GM12878 (cell line): ENCODE results near the gene SYT12. TPM values are rescaled to one million over a fixed set of nuclear protein-coding genes. Genes with fewer than 3 reads are reported as not detected.

Experiments
- ATAC-seq: fragments of 200-7000 bp; cut with Tn5 transposase; 3 replicates; pipeline ENCODE4 v1.9.1; 2020; ENCODE audit warnings: mild to moderate bottlenecking, moderate library complexity
- BruUV-seq: library from RNA; stranded (reverse); fragments of 400-500 nt; replicated peaks from 2 replicates; lab custom pipeline; 2021; lab: Mats Ljungman, UMichigan
- CTCF ChIA-PET: fragments of 300-600 bp; sonication (Branson Sonifier 250); formaldehyde crosslinking; extraction: SDS; loops from one replicate; lab custom pipeline; 2021; ENCODE audit warnings: inconsistent platforms; lab: Yijun Ruan, JAX
- POLR2A ChIA-PET: fragments of 350-600 bp; formaldehyde crosslinking; extraction: SDS; loops from one replicate; lab custom pipeline; 2021; ENCODE audit warnings: inconsistent platforms; lab: Charles Lee
- RAD21 ChIA-PET: fragments of 300-600 bp; sonication (Branson Sonifier 250); formaldehyde crosslinking; loops from one replicate; lab custom pipeline; 2023; ENCODE audit warnings: antibody characterized with exemption; ENCODE audit not compliant: unreplicated experiment; lab: Charles Lee
- SMC1A ChIA-PET: fragments of 300-600 bp; sonication (Branson Sonifier 250); formaldehyde crosslinking; loops from one replicate; lab custom pipeline; 2023; ENCODE audit not compliant: unreplicated experiment, uncharacterized antibody; lab: Charles Lee
- DNase-seq: peaks from one replicate; pipeline ENCODE4 v3.0.0-alpha.2; 2011; ENCODE audit warnings: low read depth, low spot score
- FAIRE-seq: peaks from 3 replicates; lab custom pipeline; 2011; peaks lifted over from hg19 to GRCh38; lab: Jason Lieb, UNC
- H2AFZ ChIP-seq: 2 replicates; pipeline ENCODE4 v1.6.0; 2011; ENCODE audit warnings: low read depth, low read length, control low read depth; ENCODE audit not compliant: control insufficient read depth
- H3K27ac ChIP-seq: 2 replicates; pipeline ENCODE4 v1.5.1; 2011; ENCODE audit warnings: control low read depth; ENCODE audit not compliant: control insufficient read depth, insufficient read depth
- H3K27me3 ChIP-seq, 2 experiments: replicated peaks in 1 of 2; 2 replicates each; pipeline versions ENCODE4 v1.6.0 to v1.6.1; 2011; ENCODE audit warnings: low read length in 1 of 2; ENCODE audit not compliant: control insufficient read depth in 2 of 2, insufficient read depth in 2 of 2
- H3K36me3 ChIP-seq, 2 experiments: 2 replicates each; pipeline ENCODE4 v1.5.1; 2011; ENCODE audit warnings: low read length in 1 of 2; ENCODE audit not compliant: control insufficient read depth in 2 of 2, insufficient read depth in 2 of 2
- H3K4me1 ChIP-seq: 2 replicates; pipeline ENCODE4 v1.6.1; 2011; ENCODE audit warnings: mild to moderate bottlenecking, low read length, moderate library complexity, mixed read lengths; ENCODE audit not compliant: control insufficient read depth, insufficient read depth
- H3K4me2 ChIP-seq: 2 replicates; pipeline ENCODE4 v1.6.0; 2011; ENCODE audit warnings: control low read depth; ENCODE audit not compliant: control insufficient read depth, insufficient read depth
- H3K4me3 ChIP-seq: fragments of 200-600 bp; sonication (generic); 2 replicates; pipeline ENCODE4 v1.5.1; 2016
- H3K79me2 ChIP-seq: 2 replicates; pipeline ENCODE4 v1.6.0; 2011; ENCODE audit warnings: low read length; ENCODE audit not compliant: control insufficient read depth, insufficient read depth
- H3K9ac ChIP-seq: 2 replicates; pipeline ENCODE4 v1.8.0; 2011; ENCODE audit warnings: low read length, control low read depth, mixed read lengths; ENCODE audit not compliant: control insufficient read depth, insufficient read depth
- H3K9me3 ChIP-seq: replicated peaks from 3 replicates; pipeline ENCODE4 v1.5.1; 2011; ENCODE audit warnings: mild to moderate bottlenecking, low read length; ENCODE audit not compliant: control insufficient read depth, insufficient read depth
- H4K20me1 ChIP-seq: 2 replicates; pipeline ENCODE4 v1.6.0; 2011; ENCODE audit not compliant: control insufficient read depth, insufficient read depth
- EGR1 ChIP-seq, 2 experiments: IDR thresholded peaks; 1 replicate in 1 of 2; 2 replicates in 1 of 2; pipeline ENCODE4 v1.6.1; 2011 to 2012; ENCODE audit warnings: low read depth in 2 of 2, low read length in 2 of 2, borderline replicate concordance in 1 of 2, mild to moderate bottlenecking in 1 of 2, moderate library complexity in 1 of 2
- HDAC6 ChIP-seq: fragments of 200-600 bp; sonication (generic); IDR thresholded peaks from one replicate; pipeline ENCODE4 v1.8.0; 2017; ENCODE audit warnings: antibody characterized with exemption; ENCODE audit not compliant: unreplicated experiment
- MEF2A ChIP-seq: IDR thresholded peaks from 2 replicates; pipeline ENCODE4 v1.6.1; 2011; ENCODE audit warnings: low read depth, mild to moderate bottlenecking, low read length, moderate library complexity; ENCODE audit not compliant: insufficient read depth
- NFIC ChIP-seq: IDR thresholded peaks from 2 replicates; pipeline ENCODE4 v1.6.1; 2012; ENCODE audit warnings: low read depth, mild to moderate bottlenecking, inconsistent platforms, low read length, moderate library complexity
- RFX5 ChIP-seq: IDR thresholded peaks from 2 replicates; pipeline ENCODE4 v1.6.1; 2011; ENCODE audit warnings: low read depth, low read length, improper control_type of control experiment
- RUNX3 ChIP-seq: IDR thresholded peaks from 2 replicates; pipeline ENCODE4 v1.6.1; 2012; ENCODE audit warnings: low read length, inconsistent platforms
- ZNF24 ChIP-seq: fragments of 450-650 bp; IDR thresholded peaks from 2 replicates; pipeline ENCODE4 v1.6.1; 2017; ENCODE audit warnings: antibody characterized with exemption, mild to moderate bottlenecking
- WGBS: methylation state at CpG from one replicate; pipeline ENCODE4 v1.1.6; 2016; ENCODE audit warnings: low lambda C conversion rate; ENCODE audit not compliant: insufficient replicate concordance, insufficient coverage; ENCODE audit errors: missing lambda C conversion rate; 5-methylcytosine and 5-hydroxymethylcytosine counted together
- in situ Hi-C: fragments of 300-500 bp; cut with MboI; formaldehyde crosslinking; loops from 9 replicates; pipeline ENCODE4 v1.14.3; 2018; ENCODE audit warnings: mixed read lengths
- intact Hi-C: fragments of 100-400 bp; cut with micrococcal nuclease; formaldehyde crosslinking; loops from one replicate; pipeline ENCODE4 v1.14.2; 2022; ENCODE audit not compliant: unreplicated experiment
- polyA plus RNA-seq, 11 experiments: library from polyadenylated mRNA; depleted of rRNA in 4 of 11; unstranded in 6 of 11; stranded (reverse) in 5 of 11; fragments of >200 nt; fragmentation: Nextera tagmentation in 4 of 11; fragmentation: Illumina TruSeq in 1 of 11; extraction: Ambion mirVana in 4 of 11; extraction: Trizol in 1 of 11; gene quantifications; 1 replicate in 1 of 11; 2 replicates in 10 of 11; pipeline versions ENCODE4 v1.2.1 to v1.2.3, GENCODE V29; 2011 to 2016; ENCODE audit warnings: inconsistent platforms in 2 of 11, missing spikeins in 2 of 11, low read depth in 1 of 11
- total RNA-seq, 4 experiments: library from RNA; depleted of rRNA in 3 of 4; stranded (reverse); fragments of >200 nt in 3 of 4; fragmentation: Illumina TruSeq in 1 of 4; extraction: Trizol in 1 of 4; gene quantifications; 2 replicates each; pipeline versions ENCODE4 v1.2.1 to v1.2.3, GENCODE V29; 2013 to 2021
- TF ChIP-seq, protein P1 (sequence below): IDR thresholded peaks from 2 replicates; pipeline ENCODE4 v1.6.1; 2011; ENCODE audit warnings: mild to moderate bottlenecking, low read depth, low read length, moderate library complexity; ENCODE audit not compliant: insufficient replicate concordance
- TF ChIP-seq, protein P2 (sequence below): fragments of 450-650 bp; IDR thresholded peaks from 2 replicates; pipeline ENCODE4 v1.6.1; 2018; ENCODE audit warnings: borderline replicate concordance, mild to moderate bottlenecking; ENCODE audit not compliant: partially characterized antibody
- TF ChIP-seq, protein P3 (sequence below): IDR thresholded peaks from 2 replicates; pipeline ENCODE4 v1.6.1; 2011; ENCODE audit warnings: low read depth, mild to moderate bottlenecking, low read length, moderate library complexity, borderline replicate concordance; ENCODE audit errors: extremely low read depth

SYT12 gene
- total and polyA plus RNA-seq, 10 of the 15 experiments (the other 5 are each of a cell fraction or from before 2014, with no cell fraction given) = 0.02 to 2.3 (median 0.84) TPM; not detected in 1

DNA sequence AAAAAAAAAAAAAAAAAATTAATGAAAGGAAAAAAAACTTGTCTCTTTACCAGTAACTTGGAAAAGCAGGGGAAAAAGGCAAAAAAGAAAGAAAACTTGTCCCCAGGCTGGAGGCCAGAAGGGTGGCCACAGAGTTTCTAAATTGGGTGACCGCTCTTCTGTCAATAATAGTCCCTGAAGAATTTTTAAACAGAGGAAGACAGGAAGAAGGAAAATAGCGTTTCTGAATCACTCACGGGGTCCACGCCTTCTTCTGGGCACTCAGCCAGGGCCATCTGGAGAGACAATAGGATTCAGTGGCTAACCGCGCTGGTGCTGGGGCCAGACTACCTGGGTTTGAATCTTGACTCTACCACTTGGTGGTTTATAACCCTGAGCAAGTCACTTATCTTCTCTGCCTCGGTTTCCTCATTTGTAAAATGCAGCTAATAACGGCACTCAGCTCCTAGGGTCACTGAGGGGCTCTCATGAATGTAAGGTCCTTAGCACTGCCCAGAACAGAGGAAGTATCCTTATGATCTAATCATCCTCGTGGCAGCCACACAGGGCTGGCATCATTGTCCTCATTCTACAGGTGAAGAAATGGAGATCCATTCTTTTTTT is 40.9 kb upstream of the SYT12 start:
- H3K27me3 ChIP-seq = no peaks in the 10 kb centered on the region
- no peaks in the 10 kb centered on the region for H3K36me3 ChIP-seq
- H3K9ac ChIP-seq = no peak overlapping the region
- CTCF ChIA-PET = no interaction called here
- H4K20me1 ChIP-seq = no peaks in the 10 kb centered on the region
- in situ Hi-C loops (no loop called here), intact Hi-C loops (no loop called here)
- no peaks in the 10 kb centered on the region; the same call in 2 of the 3 replicates for H3K9me3 ChIP-seq
- FAIRE-seq = peak; percentile 13
- no peak overlapping the region for H3K4me3 ChIP-seq
- H3K4me2 ChIP-seq = peak overlapping the region; percentile 42; the same call in 1 of the 2 replicates
- SMC1A ChIA-PET = no interaction called here
- H3K27ac ChIP-seq = no peak overlapping the region
- 4% methylated on average over 9 of the region's 9 CpGs for WGBS
- no TSS peak for BruUV-seq
- DNase-seq = no peak
- RAD21 ChIA-PET = no interaction called here
- no peak overlapping the region for H2AFZ ChIP-seq
- H3K79me2 ChIP-seq = no peaks in the 10 kb centered on the region
- POLR2A ChIA-PET = no interaction called here
- peaks cover 6% of the 10 kb centered on the region; the same call in 1 of the 2 replicates for H3K4me1 ChIP-seq
- ATAC-seq = no peak
- TF ChIP-seq RUNX3 = peak; percentile 37; the same call in 1 of the 2 replicates
- TF ChIP-seq HDAC6 = no peak

DNA sequence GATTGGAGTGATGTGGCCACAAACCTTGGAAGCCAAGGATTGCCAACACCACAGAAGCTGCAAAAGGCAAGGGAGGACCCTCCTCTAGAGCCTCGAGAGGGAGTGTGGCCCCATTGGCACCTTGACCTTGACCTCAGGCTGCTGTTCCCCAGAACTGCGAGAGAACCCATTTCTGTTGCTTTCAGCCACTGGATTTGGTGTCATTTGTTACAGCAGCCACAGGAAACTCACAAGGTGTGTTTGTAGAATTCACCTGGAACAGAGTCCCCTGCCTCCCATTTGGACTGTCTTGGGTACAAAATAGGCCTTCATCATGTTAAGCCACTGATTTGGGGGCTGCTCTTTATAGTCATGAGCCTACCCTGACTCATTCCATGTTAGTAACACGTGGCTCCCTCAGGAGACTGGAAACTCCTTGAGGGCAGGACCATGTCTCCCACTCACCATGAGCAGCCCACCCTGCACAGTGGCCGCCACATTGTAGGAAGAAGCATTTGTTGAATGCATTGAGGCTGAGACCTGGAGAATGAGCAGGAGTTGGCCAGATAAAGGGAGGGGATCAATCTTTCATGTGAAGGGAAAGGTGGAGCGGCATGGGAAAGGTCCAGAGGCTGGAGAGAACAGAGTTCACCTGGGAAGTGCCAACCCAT is 39.5 kb upstream of the SYT12 start:
- Histone ChIP-seq H3K9ac (no peak overlapping the region), H3K27ac (no peak overlapping the region), H3K4me3 (no peak overlapping the region), H3K9me3 (no peaks in the 10 kb centered on the region; the same call in 2 of the 3 replicates), H2AFZ (no peak overlapping the region), H3K79me2 (no peaks in the 10 kb centered on the region), H4K20me1 (no peaks in the 10 kb centered on the region), H3K4me1 (peaks cover 6% of the 10 kb centered on the region; the same call in 1 of the 2 replicates), H3K4me2 (no peak overlapping the region), H3K36me3 (no peaks in the 10 kb centered on the region), H3K27me3 (no peaks in the 10 kb centered on the region)
- SMC1A ChIA-PET = no interaction called here
- intact Hi-C loops (no loop called here), in situ Hi-C loops (no loop called here)
- RAD21 ChIA-PET = no interaction called here
- POLR2A ChIA-PET = no interaction called here
- DNase-seq (no peak), ATAC-seq (no peak), FAIRE-seq (no peak)
- CTCF ChIA-PET = no interaction called here
- no TSS peak for BruUV-seq
- 43% methylated on average over 5 of the region's 5 CpGs for WGBS
- TF ChIP-seq NFIC (no peak), RFX5 (no peak), EGR1 (IDR thresholded peaks at IDR 0.05; ENCODE audit: borderline replicate concordance in 1 of 2, low read depth in 2 of 2, low read length in 2 of 2) (no peak), ZNF24 (no peak), MEF2A (no peak)
- TF ChIP-seq, protein P1, sequence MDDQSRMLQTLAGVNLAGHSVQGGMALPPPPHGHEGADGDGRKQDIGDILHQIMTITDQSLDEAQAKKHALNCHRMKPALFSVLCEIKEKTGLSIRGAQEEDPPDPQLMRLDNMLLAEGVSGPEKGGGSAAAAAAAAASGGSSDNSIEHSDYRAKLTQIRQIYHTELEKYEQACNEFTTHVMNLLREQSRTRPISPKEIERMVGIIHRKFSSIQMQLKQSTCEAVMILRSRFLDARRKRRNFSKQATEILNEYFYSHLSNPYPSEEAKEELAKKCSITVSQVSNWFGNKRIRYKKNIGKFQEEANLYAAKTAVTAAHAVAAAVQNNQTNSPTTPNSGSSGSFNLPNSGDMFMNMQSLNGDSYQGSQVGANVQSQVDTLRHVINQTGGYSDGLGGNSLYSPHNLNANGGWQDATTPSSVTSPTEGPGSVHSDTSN = no peak
- TF ChIP-seq, protein P2, sequence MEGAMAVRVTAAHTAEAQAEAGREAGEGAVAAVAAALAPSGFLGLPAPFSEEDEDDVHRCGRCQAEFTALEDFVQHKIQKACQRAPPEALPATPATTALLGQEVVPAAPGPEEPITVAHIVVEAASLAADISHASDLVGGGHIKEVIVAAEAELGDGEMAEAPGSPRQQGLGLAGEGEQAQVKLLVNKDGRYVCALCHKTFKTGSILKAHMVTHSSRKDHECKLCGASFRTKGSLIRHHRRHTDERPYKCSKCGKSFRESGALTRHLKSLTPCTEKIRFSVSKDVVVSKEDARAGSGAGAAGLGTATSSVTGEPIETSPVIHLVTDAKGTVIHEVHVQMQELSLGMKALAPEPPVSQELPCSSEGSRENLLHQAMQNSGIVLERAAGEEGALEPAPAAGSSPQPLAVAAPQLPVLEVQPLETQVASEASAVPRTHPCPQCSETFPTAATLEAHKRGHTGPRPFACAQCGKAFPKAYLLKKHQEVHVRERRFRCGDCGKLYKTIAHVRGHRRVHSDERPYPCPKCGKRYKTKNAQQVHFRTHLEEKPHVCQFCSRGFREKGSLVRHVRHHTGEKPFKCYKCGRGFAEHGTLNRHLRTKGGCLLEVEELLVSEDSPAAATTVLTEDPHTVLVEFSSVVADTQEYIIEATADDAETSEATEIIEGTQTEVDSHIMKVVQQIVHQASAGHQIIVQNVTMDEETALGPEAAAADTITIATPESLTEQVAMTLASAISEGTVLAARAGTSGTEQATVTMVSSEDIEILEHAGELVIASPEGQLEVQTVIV = no peak
- TF ChIP-seq, protein P3, sequence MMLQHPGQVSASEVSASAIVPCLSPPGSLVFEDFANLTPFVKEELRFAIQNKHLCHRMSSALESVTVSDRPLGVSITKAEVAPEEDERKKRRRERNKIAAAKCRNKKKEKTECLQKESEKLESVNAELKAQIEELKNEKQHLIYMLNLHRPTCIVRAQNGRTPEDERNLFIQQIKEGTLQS = no peak
